HG03378 (cell line): ENCODE measurements around the gene KCNT2.
A peak's percentile ranks its signal among the peaks of the same experiment; 100 is the strongest.
"Not testable (repeated sequence)": the region's sequence is repeated elsewhere in the genome, so short reads cannot be mapped to it uniquely, and the experiment has no call there.

Experiments
- ATAC-seq: cut with Tn5 transposase; IDR thresholded peaks from one replicate; pipeline ENCODE4 v1.9.1; 2021; ENCODE audit warnings: mild to moderate bottlenecking, moderate library complexity; ENCODE audit not compliant: unreplicated experiment

The KCNT2 gene

GRCh38 chr1:196355206-196355786, 252.9 kb downstream of the KCNT2 start:
- ATAC-seq, result no peak

GRCh38 chr1:196344453-196344852, 263.8 kb downstream of the KCNT2 start:
- ATAC-seq, result no peak

- no peak for ATAC-seq
Measured at GRCh38 chr1:196324345-196324744, 283.9 kb downstream of the KCNT2 start.

GRCh38 chr1:196323869-196324268, 284.4 kb downstream of the KCNT2 start:
- no peak for ATAC-seq

GRCh38 chr1:196319301-196319700, 288.9 kb downstream of the KCNT2 start:
- ATAC-seq, result no peak

GRCh38 chr1:196317535-196318522, 290.4 kb downstream of the KCNT2 start:
- ATAC-seq, result no peak

GRCh38 chr1:196312739-196313138, 295.5 kb downstream of the KCNT2 start:
- no peak for ATAC-seq

- peak; percentile 52 for ATAC-seq
Measured at GRCh38 chr1:196309386-196309785, 298.9 kb downstream of the KCNT2 start.

GRCh38 chr1:196308176-196308575, 300.1 kb downstream of the KCNT2 start:
- no peak for ATAC-seq

GRCh38 chr1:196306421-196306820, 301.8 kb downstream of the KCNT2 start:
- ATAC-seq, result no peak

GRCh38 chr1:196305216-196305615, 303.0 kb downstream of the KCNT2 start:
- ATAC-seq, result no peak

GRCh38 chr1:196302981-196303380, 305.3 kb downstream of the KCNT2 start:
- no peak for ATAC-seq

GRCh38 chr1:196302420-196302819, 305.8 kb downstream of the KCNT2 start:
- no peak for ATAC-seq

- ATAC-seq, result no peak
Measured at GRCh38 chr1:196295766-196296165, 312.5 kb downstream of the KCNT2 start.

- ATAC-seq, result no peak
Measured at GRCh38 chr1:196278816-196279215, 329.4 kb downstream of the KCNT2 start.

GRCh38 chr1:196277860-196278259, 330.4 kb downstream of the KCNT2 start:
- no peak for ATAC-seq

GRCh38 chr1:196271212-196271947, 336.9 kb downstream of the KCNT2 start:
- ATAC-seq, result no peak

- ATAC-seq, result not testable (repeated sequence)
Measured at GRCh38 chr1:196263086-196263485, 345.2 kb downstream of the KCNT2 start.

- ATAC-seq, result no peak
Measured at GRCh38 chr1:196260270-196260669, 348.0 kb downstream of the KCNT2 start.

- ATAC-seq, result no peak
Measured at GRCh38 chr1:196259316-196259715, 348.9 kb downstream of the KCNT2 start.

- no peak for ATAC-seq
Measured at GRCh38 chr1:196255762-196256161, 352.5 kb downstream of the KCNT2 start.
